Stimulated activated CD4-positive, alpha-beta T cell treated with anti-CD3 and anti-CD28 coated beads, Interleukin-4, amount 100 ng/mL, for 48 hours (primary cell): ENCODE measurements around the gene HYI.
"Not testable (repeated sequence)": the region's sequence is repeated elsewhere in the genome, so short reads cannot be mapped to it uniquely, and the experiment has no call there.

Experiments
- DNase-seq, 2 donors: peaks; one replicate each; pipeline ENCODE4 v3.0.0-alpha.2; 2020; ENCODE audit warnings: low read depth in 2 of 2

The HYI gene

DNA sequence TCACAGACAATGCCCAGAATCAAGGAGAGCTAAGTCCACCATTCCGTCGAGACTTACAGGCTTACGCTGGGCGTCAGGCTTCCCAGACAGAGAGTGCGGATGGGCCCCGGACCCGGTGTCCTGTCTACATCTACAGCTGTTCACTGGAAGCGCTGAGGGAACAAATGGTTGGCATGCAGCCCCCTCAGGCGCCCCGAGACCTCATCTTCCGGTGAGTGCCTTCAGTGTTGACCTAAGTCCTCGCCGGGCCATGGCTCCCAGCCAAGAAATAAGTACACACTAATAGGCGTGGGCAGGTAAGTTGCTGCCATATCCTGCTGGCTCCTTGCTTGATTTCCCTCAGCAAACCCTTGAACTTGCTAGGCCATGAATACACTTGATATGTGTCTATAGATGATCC, 26.2 kb downstream of the HYI start:
- no peak for DNase-seq

DNA sequence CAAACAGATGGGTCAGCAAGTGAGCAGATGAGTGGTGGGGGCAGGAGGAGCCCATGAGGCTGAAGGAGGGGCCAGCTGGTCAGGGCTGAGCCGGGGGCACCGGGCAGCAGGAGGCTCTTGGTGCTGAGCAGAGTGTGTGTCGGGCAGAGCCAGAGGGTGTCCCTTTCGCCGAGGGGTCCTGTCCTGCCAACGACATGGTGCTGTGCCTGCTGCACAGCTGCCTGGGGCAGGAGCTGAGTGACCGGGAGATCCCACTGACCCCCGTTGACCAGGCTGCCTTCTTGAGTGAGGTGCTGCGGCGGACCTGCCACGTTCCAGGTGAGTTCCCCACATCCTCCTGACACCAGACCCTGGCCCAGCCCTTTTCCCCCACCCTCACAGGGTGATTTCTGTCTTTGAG, 27.5 kb downstream of the HYI start:
- DNase-seq, result no peak

DNA sequence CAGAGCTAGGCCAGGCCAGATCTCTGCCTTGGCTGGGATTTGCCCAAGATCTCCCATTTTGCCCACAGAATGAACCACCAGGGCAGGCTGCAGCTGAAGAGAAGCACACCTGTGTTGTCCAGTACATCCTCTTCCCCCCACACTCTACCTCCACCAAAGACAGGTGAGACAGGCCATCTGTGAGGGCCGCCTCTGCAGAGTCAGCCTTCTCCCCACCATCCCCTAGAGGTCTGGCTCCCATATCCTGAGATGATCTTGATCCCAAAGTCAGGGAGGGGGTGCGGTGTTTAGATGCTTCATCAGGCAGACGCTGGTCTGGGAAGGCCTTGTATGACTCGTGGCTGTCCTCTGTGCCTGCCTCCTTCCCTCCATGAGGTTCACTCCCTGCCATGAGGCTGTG, 28.7 kb downstream of the HYI start:
- no peak for DNase-seq

DNA sequence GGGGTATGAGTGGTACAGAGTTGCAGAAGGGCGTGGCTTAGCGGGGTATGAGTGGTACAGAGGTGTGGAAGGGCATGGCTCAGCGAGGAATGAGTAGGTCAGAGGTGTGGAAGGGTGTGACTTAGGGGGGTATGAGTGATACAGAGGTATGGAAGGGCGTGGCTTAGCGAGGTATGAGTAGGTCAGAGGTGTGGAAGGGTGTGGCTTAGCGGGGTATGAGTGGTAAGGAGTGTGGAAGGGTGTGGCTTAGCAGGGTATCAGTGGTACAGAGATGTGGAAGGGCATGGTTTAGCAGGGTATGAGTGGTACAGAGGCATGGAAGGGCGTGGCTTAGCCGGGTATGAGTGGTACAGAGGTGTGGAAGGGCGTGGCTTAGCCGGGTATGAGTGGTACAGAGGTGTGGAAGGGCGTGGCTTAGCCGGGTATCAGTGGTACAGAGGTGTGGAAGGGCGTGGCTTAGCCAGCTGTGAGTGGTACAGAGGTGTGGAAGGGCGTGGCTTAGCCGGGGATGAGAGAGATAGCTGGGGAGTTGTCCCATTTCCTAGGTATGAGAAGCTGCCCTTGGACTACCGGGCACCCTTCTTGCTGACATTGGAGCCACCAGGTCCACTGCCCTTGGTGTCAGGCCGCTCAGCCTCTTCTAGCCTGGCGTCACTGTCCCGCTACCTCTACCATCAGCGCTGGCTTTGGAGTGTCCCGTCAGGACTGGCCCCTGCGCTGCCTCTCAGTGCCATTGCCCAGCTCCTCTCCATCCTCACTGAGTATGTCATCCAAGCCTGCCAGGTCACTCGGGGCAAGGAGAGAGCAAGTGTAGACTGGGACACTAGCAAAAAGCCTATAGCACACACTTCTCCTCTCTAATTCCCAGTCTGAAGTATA, 29.8 kb downstream of the HYI start:
- no peak for DNase-seq

DNA sequence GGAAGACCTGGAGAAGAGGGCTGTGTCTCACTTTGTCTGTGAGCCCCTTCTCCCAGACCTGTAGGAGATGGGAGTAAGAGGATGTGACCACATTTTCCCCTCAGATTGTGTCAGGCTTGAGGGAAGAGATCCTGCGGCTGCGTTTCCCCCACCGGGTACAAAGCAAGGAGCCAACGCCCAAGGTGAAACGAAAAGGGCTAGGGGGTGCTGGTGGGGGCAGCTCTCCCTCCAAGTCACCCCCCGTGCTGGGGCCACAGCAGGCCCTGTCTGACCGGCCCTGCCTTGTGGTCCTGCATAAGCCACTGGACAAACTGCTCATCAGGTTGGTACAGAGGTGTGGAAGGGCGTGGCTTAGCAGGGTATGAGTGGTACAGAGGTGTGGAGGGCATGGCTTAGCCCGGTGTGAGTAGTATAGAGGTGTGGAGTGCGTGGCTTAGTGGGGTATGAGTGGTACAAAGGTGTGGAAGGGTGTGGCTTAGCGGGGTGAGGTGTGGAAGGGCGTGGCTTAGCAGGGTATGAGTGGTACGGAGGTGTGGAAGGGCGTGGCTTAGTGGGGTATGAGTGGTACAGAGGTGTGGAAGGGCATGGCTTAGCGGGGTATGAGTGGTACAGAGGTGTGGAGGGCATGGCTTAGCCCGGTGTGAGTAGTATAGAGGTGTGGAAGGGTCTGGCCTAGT, 30.6 kb downstream of the HYI start:
- no peak for DNase-seq

DNA sequence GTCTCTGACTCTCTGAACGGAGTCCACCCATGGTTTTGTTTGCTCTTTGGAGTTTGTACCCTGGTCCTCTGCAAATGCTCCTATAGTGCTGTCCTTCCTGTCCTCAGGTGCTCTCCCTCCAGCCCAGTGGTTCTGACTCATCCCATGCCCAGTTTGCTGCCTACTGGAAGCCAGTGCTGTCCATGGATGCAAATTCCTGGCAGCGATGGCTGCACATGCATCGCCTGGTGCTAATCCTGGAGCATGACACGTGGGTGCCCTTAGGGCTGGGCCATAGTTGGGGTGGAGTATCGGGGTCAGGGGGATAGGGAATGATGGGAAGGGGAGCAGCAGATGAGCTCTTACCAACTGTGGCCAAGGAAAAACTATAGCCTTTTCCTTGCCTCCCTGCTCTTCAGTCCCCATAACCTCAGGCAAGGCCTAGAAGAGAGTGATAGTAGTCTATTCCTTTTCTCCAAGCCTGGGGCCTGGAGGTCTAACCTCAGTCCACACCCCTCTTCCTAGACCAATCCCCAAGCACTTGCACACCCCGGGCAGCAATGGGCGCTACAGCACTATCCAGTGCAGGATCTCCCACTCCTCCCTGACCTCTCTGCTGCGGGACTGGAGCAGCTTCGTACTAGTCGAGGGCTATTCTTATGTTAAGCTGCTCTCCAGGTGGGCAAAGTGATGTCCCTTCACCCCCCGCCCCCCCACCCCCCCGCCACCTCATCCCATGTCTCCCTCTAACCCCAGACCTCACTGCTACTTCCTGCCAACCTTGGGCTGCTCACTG, 31.6 kb downstream of the HYI start:
- DNase-seq, result no peak

DNA sequence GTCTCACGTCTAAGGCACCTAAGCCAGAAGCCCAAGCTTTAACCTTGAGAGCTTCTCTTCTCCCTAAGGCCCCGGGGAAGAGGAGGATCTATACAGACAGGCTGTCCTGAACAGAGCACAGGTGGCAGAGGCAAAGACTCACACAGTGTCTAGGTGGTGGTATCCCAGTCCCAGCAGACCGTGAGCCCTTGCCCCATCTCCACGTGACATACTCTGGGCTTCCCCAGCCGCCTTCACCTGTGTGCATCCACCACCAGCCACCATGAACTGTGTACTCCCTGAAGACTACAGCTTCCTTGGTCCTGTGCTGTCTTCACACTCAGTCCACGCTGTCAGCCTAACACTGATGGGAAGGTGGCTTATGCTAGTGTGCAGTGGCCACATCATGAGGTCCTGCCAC, 32.3 kb downstream of the HYI start:
- no peak for DNase-seq

DNA sequence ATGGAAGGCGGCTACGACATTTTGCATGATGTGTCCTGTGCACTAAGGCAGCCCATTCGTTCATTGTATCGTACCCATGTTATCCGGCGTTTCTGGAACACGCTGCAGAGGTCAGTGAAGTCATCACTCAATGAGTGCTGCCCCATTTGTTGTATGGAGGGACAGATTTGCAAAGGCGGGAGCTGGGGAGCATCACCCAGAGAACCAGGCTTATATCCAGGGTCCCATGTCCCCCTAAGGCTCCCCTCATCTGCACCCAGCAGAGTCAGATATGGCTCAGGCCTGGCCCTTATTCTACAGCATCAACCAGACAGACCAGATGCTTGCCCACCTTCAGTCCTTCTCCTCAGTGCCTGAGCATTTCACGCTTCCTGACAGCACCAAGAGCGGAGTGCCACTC, 32.9 kb downstream of the HYI start:
- DNase-seq, result no peak

DNA sequence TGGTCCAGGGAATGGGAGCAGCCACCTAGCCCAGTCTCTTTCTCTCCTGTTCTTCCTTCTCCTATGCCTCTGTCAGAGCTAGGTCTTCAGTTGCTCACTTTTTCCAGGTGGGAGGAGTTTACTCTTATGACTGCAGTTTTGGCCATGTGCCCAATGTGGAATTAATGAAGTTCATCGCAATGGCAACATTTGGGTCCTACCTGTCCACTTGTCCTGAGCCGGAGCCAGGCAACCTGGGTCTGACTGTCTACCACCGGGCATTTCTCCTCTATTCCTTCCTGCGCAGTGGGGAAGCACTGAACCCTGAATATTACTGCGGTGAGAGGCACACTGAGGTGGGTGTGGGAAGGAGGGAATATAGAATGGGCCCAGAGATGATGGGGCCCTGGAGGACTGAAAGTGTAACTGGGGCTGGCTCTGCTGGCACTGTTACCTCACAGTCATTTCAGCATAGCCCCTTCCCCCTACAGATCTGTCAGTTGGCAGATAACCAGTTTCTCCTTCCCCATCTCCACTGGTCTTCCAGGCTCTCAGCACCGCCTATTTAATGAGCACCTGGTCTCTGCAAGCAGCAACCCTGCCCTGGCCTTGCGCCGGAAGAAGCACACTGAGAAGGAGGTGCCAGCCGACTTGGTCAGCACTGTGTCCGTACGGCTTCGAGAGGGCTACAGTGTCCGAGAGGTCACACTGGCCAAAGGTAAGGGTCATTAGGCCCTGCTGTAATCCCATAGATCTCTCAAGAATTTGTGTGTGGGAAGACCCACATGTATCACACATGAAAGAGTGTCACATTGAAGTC, 33.9 kb downstream of the HYI start:
- DNase-seq, result no peak

DNA sequence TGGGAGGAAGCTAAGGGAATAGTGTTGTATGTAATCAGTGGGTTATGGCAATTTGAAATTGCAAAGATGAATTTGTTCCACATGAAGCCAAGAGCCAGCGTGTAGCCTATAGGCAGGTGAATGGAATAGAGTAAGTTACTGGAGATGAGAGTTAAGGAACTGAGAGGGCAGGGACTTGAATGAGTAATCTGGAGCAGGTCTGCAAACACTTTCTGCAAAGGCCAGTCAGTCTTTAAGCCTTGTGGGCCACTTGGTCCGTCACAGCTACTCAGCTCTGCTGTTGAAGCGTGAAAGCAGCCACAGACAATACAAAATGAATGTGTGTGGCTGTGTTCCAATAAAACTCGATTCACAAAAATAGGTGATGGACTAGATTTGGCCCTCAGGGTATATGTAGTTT, 34.9 kb downstream of the HYI start:
- DNase-seq, result no peak

DNA sequence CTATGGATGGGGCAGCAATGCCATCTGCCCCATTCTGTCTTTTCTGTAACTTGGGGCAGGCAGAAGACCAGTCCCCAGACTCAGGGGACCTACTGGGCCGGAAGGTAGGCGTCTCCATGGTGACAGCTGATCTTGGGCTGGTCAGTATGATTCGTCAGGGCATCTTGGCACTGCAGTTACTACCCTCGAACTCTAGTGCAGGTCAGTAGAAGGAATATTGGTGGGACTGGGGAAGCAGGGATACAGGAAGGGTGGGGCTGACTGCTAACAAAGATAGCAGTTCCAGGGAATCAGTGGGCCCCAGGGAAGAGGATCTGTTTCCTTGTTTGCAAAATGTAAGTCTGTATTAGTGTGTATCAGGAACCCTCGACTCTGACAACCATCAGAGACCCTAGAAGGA, 37.8 kb downstream of the HYI start:
- DNase-seq, result no peak

DNA sequence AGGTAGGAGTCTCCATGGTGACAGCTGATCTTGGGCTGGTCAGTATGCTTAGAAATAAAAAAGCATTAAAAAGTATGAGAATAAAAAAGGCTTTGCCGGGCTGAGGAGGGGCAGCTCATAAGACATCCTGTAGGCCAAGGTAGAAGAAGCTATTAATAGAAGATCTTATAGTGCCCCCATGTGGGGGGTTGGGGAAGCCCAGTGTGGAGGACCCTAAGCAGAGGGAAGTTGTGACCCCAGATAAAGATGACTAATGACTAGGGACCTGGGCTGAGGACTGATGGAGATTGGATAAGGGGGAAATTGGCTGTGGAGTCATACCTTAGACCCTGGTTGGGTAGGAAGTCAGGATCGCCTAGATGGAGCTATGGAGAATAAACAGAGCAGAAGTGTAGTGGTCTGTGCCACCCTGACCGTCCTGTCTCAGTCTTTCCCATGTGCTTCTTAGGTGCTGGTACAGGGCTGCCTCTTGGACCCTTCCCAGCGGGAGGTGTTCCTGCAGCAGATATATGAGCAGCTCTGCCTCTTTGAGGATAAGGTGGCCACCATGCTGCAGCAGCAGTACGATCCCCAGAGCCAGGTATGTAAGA, 39.0 kb downstream of the HYI start:
- DNase-seq, result peak; percentile 31 to 46

DNA sequence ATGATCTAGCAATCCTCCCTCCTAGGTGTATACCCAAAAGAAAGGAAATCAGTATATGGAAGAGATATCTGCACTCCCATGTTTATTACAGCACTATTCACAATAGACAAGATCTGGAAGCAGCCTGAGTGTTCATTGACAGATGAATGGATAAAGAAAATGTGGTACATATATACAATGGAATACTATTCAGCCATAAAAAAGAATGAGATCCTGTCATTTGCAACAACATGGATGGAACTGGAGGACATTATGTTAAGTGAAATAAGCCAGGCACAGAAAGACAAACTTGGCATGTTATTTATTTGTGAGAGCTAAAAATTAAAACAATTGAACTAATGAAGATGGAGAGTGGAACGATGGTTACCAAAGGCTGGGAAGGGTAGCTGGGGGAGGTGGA, 40.3 kb downstream of the HYI start:
- DNase-seq, result not testable (repeated sequence)

DNA sequence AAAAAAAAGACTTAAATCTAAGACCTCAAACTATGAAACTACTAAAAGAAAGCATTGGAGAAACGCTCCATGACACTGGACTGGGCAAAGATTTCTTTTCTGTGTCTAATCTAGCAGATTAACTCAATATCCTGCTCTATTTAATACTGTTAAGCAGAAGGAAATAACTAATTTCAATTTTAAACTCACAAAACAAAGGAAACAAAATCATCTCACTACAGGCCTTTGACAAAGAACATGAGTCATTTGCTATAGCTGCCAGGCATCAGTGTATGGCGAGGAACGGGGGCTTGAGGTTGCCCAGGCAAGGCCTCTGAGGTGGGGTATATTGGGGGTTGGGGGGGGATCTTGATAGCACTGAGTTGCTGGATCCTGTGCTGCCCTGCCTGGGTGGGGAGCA, 43.2 kb downstream of the HYI start:
- no peak for DNase-seq

DNA sequence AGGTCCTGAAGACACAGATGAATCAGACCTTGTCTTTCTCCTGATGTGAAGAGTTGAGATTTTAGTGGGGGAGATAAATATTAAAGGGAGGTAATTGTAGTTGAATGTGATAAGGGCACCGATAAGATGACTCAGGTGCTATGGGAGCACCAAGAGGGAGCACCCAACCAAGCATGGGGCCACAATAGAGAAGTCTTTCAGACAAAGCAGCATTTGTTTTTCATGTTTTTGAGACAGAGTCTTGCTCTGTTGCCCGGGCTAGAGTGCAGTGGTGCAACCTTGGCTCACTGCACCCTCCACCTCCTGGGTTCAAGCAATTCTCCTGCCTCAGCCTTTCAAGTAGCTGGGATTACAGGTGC, 47.9 kb downstream of the HYI start:
- no peak for DNase-seq

DNA sequence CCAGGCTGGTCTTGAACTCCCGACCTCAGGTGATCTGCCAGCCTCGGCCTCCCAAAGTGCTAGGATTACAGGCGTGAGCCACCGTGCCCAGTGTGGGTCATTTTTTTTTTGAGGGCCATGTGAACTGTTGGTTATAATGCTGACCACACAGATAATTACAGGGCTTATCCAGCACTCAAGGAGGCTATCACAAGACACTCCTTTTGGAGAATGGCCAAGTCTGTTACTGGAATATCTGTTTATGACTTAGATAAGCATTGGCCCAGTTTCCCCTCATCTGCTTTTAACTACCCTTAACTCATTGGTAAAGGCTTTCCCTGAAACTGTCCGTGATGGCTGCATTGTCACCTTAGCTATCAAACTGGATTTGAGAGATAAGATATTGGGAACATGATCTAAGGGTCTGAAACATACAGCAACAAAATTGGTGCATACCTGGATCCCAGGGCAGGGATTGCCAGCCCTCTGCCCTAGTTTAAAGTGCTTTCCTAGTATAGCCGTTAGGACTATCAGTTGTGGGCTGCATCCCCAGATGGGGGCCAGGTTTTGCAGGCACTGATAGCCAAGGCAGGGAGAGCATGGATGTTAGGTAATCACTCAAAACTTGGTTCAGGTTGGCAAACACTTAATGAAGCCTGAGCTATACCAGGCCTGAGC, 48.4 kb downstream of the HYI start:
- DNase-seq, result no peak

DNA sequence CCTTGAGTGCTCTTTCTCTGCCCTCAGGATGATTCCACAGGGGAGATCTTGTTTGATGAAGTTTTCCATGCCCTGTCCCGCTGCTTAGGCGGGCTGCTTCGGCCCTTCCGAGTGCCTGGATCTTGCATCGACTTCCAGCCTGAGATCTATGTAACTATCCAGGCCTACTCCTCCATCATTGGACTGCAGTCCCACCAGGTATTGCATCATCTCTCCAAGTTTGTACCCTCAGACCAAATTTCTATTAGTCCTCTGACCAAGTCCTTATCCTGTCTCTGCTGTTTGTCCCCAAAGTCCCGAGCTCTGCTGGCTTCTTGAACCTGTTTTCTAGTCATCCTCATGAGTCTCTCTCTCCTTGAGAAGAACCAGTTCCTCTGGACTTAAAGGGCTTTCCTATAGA, 49.4 kb downstream of the HYI start:
- DNase-seq, result no peak

DNA sequence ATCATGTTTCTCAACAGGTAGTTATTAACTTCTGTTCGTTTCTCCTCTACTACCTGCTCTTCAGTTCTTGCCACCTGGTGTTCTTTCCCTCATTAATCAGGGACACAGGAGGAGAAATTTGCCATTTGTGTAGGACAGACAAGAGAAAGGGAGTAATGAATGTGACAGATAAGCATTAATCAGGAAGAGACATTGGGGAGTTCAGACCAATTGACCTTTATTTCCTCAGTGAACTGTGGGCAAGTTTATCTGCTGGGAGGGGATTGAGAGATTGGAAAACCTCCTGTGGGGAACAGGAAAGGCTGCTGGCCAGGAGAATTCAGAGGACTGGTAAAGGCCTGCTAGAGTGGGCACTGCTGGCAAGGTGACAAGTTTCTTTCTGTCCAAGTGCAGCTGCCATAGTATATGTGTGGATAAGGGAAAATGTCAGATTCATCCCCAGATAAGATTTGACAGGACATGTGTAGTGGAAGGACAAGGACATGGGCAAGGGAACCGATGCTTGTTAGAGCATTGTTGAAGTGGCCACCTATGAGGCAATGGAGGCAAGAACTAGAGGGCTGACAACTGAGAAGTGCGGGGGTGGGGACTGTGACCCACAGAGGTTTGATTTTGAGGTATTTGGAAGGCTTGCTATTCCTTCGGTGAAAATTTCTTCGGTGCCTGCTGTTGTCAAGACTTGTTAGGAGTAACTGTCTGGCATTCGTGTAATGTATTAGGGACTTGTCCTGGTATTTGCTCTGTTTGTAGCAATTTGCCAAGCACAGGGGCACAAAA, 51.5 kb downstream of the HYI start:
- DNase-seq, result no peak
